ENCODE results near the gene LTO1. TPM values are rescaled to one million over a fixed set of nuclear protein-coding genes. Genes with fewer than 3 reads are reported as not detected.

The LTO1 gene
- total RNA-seq, 4 donors from 2014 or later = 9.9 to 27.3 (median 20.6) TPM

DNA sequence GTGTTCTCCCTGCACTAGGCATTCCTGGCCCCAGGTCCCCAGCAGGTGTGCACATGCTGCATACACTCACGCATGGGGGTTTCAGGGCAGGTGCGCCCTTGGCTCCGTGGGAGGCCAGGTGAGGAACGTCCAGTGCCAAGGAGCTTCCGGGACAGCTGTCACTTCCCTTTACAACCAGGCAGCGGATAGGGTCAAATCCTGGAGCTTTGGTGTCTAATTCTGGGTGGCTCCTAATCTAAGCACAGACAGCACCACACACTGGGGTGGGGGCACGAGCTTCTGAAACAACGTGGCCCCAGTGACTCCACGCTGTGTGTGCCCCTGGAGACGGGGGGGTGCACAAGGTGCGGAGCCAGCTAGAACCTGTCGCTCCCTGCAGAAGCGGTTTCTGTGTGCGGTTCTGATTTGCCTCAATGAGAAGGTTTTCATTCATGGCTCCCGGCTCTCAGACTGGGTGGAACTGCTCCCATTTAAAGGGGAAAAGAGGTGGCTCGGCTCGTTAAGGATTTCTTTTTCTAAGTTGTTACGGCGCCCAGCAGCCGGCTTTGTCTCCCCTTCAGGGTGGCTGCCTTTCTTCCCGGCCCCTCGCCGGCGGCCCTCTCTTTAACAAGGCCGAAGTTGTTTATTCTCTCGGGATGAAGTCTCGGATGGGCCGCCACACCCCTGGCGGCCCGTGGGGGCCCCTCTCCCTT is 29.2 kb downstream of the LTO1 start:
- ATAC-seq (ENCODE audit: low FRiP score) (no peak), DNase-seq (ENCODE audit: low spot score) (no peak)
- no peak for TF ChIP-seq CTCF (IDR thresholded peaks at IDR 0.05)

GRCh38 chr11:69644962-69645675 is 30.0 kb downstream of the LTO1 start:
- TF ChIP-seq CTCF (IDR thresholded peaks at IDR 0.05) = no peak
- ATAC-seq (ENCODE audit: low FRiP score) = no peak
- no peak for DNase-seq (ENCODE audit: low spot score)

- DNase-seq (ENCODE audit: low spot score) = no peak
- peak; percentile 27 for ATAC-seq (ENCODE audit: low FRiP score)
- no peak for TF ChIP-seq CTCF (IDR thresholded peaks at IDR 0.05)
These were observed 30.8 kb downstream of the LTO1 start for GRCh38 chr11:69644071-69644961.

DNA sequence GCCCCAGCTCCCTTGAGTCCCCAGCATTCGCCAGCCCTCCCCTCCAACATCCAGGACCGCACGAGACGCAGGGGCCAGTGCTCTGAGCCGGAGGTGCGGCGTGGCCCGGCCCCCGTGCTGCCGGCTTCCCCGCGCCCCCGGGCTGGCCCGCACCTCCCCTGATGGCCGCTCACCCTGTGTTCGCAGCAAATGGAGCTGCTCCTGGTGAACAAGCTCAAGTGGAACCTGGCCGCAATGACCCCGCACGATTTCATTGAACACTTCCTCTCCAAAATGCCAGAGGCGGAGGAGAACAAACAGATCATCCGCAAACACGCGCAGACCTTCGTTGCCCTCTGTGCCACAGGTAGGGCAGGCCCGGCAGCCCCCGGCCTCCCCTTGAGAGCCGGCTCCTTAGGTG is 31.5 kb downstream of the LTO1 start:
- no peak for TF ChIP-seq CTCF (IDR thresholded peaks at IDR 0.05)
- no peak for DNase-seq (ENCODE audit: low spot score)
- no peak for ATAC-seq (ENCODE audit: low FRiP score)

DNA sequence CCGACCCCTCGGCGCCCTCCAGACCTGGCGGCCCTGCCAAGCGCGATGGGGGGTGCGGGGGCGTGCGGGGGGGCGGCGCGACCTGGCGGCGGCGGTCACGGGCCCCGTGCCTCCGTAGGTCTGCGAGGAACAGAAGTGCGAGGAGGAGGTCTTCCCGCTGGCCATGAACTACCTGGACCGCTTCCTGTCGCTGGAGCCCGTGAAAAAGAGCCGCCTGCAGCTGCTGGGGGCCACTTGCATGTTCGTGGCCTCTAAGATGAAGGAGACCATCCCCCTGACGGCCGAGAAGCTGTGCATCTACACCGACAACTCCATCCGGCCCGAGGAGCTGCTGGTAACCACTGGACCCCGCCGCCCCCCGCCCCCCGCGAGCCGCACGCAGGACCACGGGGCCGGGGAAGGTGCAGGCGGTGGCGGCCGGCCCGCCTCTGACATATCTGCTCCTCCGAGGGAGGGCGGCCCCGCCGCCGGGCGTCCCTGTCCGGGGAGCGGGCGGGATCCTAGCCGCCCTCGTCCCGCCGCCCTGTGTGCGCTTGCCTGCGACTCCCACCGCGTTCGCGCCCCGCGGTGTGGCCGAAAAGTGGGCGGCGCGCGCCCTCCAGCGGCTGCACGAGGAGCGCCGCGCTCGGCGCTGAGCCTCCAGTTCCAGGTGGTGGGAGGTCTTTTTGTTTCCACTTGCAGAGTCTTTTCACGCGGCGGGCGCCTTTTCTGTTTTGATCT is 32.1 kb downstream of the LTO1 start:
- TF ChIP-seq CTCF (IDR thresholded peaks at IDR 0.05) = peak in 2 of 3 donors; percentile 39 to 56
- peak; percentile 58 for ATAC-seq (ENCODE audit: low FRiP score)
- DNase-seq (ENCODE audit: low spot score) = peak; percentile 36

DNA sequence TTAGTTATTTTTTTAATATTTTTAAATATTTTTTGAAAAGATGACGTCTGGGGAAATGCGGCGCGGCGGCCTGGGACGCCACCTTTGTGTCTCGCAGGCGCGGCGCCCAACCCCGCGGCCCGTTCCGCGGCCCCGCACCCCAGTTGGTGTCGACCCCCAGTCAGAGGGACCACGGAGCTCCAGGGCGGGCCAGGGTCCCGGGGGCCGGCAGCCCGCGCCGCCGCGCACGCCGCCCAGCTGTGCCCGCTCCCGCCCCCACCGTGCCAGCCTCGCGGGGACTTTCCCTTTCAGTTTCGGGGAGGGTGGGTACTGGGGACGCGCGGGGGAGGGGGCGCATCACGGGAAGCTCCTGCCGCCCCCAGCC is 32.6 kb downstream of the LTO1 start:
- no peak for DNase-seq (ENCODE audit: low spot score)
- no peak for TF ChIP-seq CTCF (IDR thresholded peaks at IDR 0.05)
- no peak for ATAC-seq (ENCODE audit: low FRiP score)

All from omental fat pad (tissue), 4 donors.